ENCODE measurements around the gene B3GNT4.
"Not testable (repeated sequence)": the region's sequence is repeated elsewhere in the genome, so short reads cannot be mapped to it uniquely, and the experiment has no call there.

B3GNT4 gene

GRCh38 chr12:122203301-122204166, at the start of gene B3GNT4:
Gene B3GNT4 (plus strand): TSS chr12:122203709. CDS start chr12:122204619, 910 bp downstream.
- peak; percentile 69 to 70 for DNase-seq

- DNase-seq: no peak
These were observed 47.8 kb upstream of the B3GNT4 start for GRCh38 chr12:122155705-122156104.

GRCh38 chr12:122158700-122159285, 44.7 kb upstream of the B3GNT4 start:
- DNase-seq: no peak

- no peak for DNase-seq
These were observed 43.6 kb upstream of the B3GNT4 start for GRCh38 chr12:122159882-122160281.

GRCh38 chr12:122160761-122161160, 42.7 kb upstream of the B3GNT4 start:
- DNase-seq: no peak

- DNase-seq: no peak
These were observed 41.8 kb upstream of the B3GNT4 start for GRCh38 chr12:122161682-122162081.

GRCh38 chr12:122162976-122163375, 40.5 kb upstream of the B3GNT4 start:
- DNase-seq: no peak

GRCh38 chr12:122166422-122167349, 36.8 kb upstream of the B3GNT4 start:
- DNase-seq: no peak

- DNase-seq: no peak
These were observed 36.1 kb upstream of the B3GNT4 start for GRCh38 chr12:122167356-122167925.

- DNase-seq: no peak
These were observed 35.0 kb upstream of the B3GNT4 start for GRCh38 chr12:122168492-122168891.

GRCh38 chr12:122171399-122171798, 32.1 kb upstream of the B3GNT4 start:
- no peak for DNase-seq

- DNase-seq: no peak
These were observed 31.1 kb upstream of the B3GNT4 start for GRCh38 chr12:122172262-122172939.

GRCh38 chr12:122174155-122174845, 29.2 kb upstream of the B3GNT4 start, which contains the start of gene IL31:
Gene IL31 (minus strand): TSS chr12:122174221. CDS start chr12:122174172, 49 bp downstream.
- DNase-seq: no peak

- DNase-seq: not testable (repeated sequence)
These were observed 27.0 kb upstream of the B3GNT4 start for GRCh38 chr12:122176473-122176872.

- peak in 1 of 2 experiments; percentile 60 for DNase-seq
These were observed 20.5 kb upstream of the B3GNT4 start, which contains the start of gene LRRC43 for GRCh38 chr12:122182887-122183587. Gene LRRC43 (plus strand): TSS chr12:122183123. CDS start chr12:122183145, 22 bp downstream.

- no peak for DNase-seq
These were observed 19.9 kb upstream of the B3GNT4 start for GRCh38 chr12:122183588-122183940.

- no peak for DNase-seq
These were observed 19.0 kb upstream of the B3GNT4 start for GRCh38 chr12:122184517-122184916.

GRCh38 chr12:122185079-122185478, 18.4 kb upstream of the B3GNT4 start:
- no peak for DNase-seq

- DNase-seq: no peak
These were observed 17.9 kb upstream of the B3GNT4 start for GRCh38 chr12:122185494-122186082.

GRCh38 chr12:122187466-122187865, 16.0 kb upstream of the B3GNT4 start:
- no peak for DNase-seq

Data from NCI-H2081 (cell line).